HPDE6-E6E7 (cell line): ENCODE results near the gene FIGNL1.

Experiments
- DNase-seq: peaks from one replicate; pipeline ENCODE4 v3.0.0; 2011; ENCODE audit warnings: missing footprints; ENCODE audit errors: extremely low spot score

FIGNL1 gene

GRCh38 chr7:50397320-50397970 lies 52.7 kb downstream of the FIGNL1 start:
- no peak for DNase-seq

- DNase-seq, result no peak
These were observed 53.3 kb downstream of the FIGNL1 start for GRCh38 chr7:50396856-50397255.

- DNase-seq, result no peak
These were observed 55.8 kb downstream of the FIGNL1 start for GRCh38 chr7:50394315-50394714.
